Activated CD4-positive, alpha-beta T cell treated with anti-CD3 and anti-CD28 coated beads for 4 hours (primary cell): ENCODE measurements around the gene MYO7B.

Experiments used
- DNase-seq, 2 donors: peaks; one replicate each; pipeline ENCODE4 v3.0.0-alpha.2; 2020

MYO7B gene

GRCh38 chr2:127669056-127669455 is 133.6 kb downstream of the MYO7B start:
- DNase-seq, result no peak

GRCh38 chr2:127670055-127670956 is 134.8 kb downstream of the MYO7B start:
- DNase-seq, result no peak

- no peak for DNase-seq
Observed at GRCh38 chr2:127670957-127671290, 135.4 kb downstream of the MYO7B start.

- no peak for DNase-seq
Observed at GRCh38 chr2:127671557-127672302, 136.2 kb downstream of the MYO7B start.

GRCh38 chr2:127672341-127673224 is 137.1 kb downstream of the MYO7B start:
- no peak for DNase-seq

- DNase-seq, result no peak
Observed at GRCh38 chr2:127673291-127674069, 138.0 kb downstream of the MYO7B start.

GRCh38 chr2:127674241-127675209 is 139.0 kb downstream of the MYO7B start:
- peak in 1 of 2 donors; percentile 16 for DNase-seq

- DNase-seq, result no peak
Observed at GRCh38 chr2:127675331-127676261, 140.1 kb downstream of the MYO7B start, which contains the start of gene LIMS2. Gene LIMS2, minus strand, starts transcription at chr2:127675530. Its CDS starts 506 bp downstream, at chr2:127675024.

- no peak for DNase-seq
Observed at GRCh38 chr2:127676906-127677305, 141.4 kb downstream of the MYO7B start.

- DNase-seq, result no peak
Observed at GRCh38 chr2:127678531-127678930, 143.0 kb downstream of the MYO7B start.

- no peak for DNase-seq
Observed at GRCh38 chr2:127678991-127679390, 143.5 kb downstream of the MYO7B start.

GRCh38 chr2:127679680-127680361 is 144.3 kb downstream of the MYO7B start:
- no peak for DNase-seq

- no peak for DNase-seq
Observed at GRCh38 chr2:127680706-127681287, 145.3 kb downstream of the MYO7B start.

- no peak for DNase-seq
Observed at GRCh38 chr2:127681288-127681804, 145.9 kb downstream of the MYO7B start.

GRCh38 chr2:127681976-127682857 is 146.7 kb downstream of the MYO7B start:
- DNase-seq, result no peak

- no peak for DNase-seq
Observed at GRCh38 chr2:127683056-127683455, 147.6 kb downstream of the MYO7B start.

- no peak for DNase-seq
Observed at GRCh38 chr2:127683757-127684156, 148.3 kb downstream of the MYO7B start.
